NCI-H2196 treated with DMSO at 0.1 percent for 48 hours (cell line): Measurements from ENCODE around the gene TTC32.

Experiments
- DNase-seq: peaks from one replicate; lab custom pipeline; 2025; ENCODE audit not compliant: unreplicated experiment; lab: John Stamatoyannopoulos, UW

The TTC32 gene

GRCh38 chr2:19878268-19879046 is 23.3 kb downstream of the TTC32 start:
- no peak for DNase-seq

GRCh38 chr2:19876751-19877150 is 25.0 kb downstream of the TTC32 start:
- DNase-seq = no peak

GRCh38 chr2:19875280-19875679 is 26.5 kb downstream of the TTC32 start:
- DNase-seq = no peak

- no peak for DNase-seq
Observed at GRCh38 chr2:19874726-19875125, 27.1 kb downstream of the TTC32 start.

GRCh38 chr2:19873014-19873413 is 28.8 kb downstream of the TTC32 start:
- no peak for DNase-seq

GRCh38 chr2:19872302-19872701 is 29.5 kb downstream of the TTC32 start:
- no peak for DNase-seq

GRCh38 chr2:19871836-19872235 is 29.9 kb downstream of the TTC32 start:
- DNase-seq = no peak

- DNase-seq = no peak
Observed at GRCh38 chr2:19870792-19871191, 31.0 kb downstream of the TTC32 start.

- no peak for DNase-seq
Observed at GRCh38 chr2:19868701-19869580, 32.8 kb downstream of the TTC32 start.

- DNase-seq = no peak
Observed at GRCh38 chr2:19868224-19868623, 33.6 kb downstream of the TTC32 start.

- no peak for DNase-seq
Observed at GRCh38 chr2:19866771-19867170, 35.0 kb downstream of the TTC32 start.

GRCh38 chr2:19865151-19865550 is 36.6 kb downstream of the TTC32 start:
- DNase-seq = no peak

- no peak for DNase-seq
Observed at GRCh38 chr2:19864381-19864780, 37.4 kb downstream of the TTC32 start.

- no peak for DNase-seq
Observed at GRCh38 chr2:19863303-19864041, 38.3 kb downstream of the TTC32 start.

- no peak for DNase-seq
Observed at GRCh38 chr2:19861813-19862212, 40.0 kb downstream of the TTC32 start.

GRCh38 chr2:19860022-19860421 is 41.8 kb downstream of the TTC32 start:
- no peak for DNase-seq

GRCh38 chr2:19859565-19859964 is 42.2 kb downstream of the TTC32 start:
- DNase-seq = no peak

GRCh38 chr2:19857806-19858205 is 44.0 kb downstream of the TTC32 start:
- DNase-seq = no peak

GRCh38 chr2:19857100-19857499 is 44.7 kb downstream of the TTC32 start:
- no peak for DNase-seq

- no peak for DNase-seq
Observed at GRCh38 chr2:19855542-19856431, 46.0 kb downstream of the TTC32 start.
